Right kidney (tissue), 1 donor: ENCODE results near the gene CAPN2.

Experiments
- DNase-seq: peaks from one replicate; pipeline ENCODE4 v3.0.0-alpha.2; 2016

CAPN2 gene

DNA sequence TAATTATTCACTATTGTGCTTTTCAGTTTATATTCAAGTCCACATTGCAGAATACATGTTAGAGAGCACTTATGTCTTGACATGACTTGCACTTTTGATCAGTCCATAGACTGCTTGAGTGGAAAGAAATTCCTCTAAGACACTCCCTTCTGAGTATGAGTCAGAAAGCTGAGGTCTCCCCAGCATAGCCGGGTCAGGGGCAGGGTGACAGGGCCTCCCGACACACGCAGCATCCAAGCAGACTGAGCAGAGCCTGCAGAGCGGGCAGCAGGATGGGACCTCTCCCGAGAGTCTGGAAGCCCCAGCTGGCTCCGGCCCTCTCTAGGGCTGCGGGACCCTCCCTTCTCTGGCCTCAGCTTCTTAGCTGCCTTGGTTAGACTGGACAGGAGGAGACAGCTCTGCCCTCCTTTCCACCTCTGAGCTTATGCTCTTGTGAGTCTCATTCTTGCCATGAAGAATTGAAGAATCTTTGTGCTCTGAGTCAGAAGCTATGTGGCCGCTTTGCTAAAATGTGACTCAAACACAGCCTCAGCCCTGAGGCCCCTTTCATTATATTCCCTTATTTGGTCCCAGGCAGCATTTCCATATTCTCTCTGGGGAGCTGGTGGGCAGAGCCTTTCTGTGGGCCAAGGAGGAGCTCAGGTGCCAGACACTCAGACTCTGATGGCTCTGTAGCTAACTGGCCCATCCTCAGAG, 11.2 kb upstream of the CAPN2 start:
- DNase-seq: no peak

DNA sequence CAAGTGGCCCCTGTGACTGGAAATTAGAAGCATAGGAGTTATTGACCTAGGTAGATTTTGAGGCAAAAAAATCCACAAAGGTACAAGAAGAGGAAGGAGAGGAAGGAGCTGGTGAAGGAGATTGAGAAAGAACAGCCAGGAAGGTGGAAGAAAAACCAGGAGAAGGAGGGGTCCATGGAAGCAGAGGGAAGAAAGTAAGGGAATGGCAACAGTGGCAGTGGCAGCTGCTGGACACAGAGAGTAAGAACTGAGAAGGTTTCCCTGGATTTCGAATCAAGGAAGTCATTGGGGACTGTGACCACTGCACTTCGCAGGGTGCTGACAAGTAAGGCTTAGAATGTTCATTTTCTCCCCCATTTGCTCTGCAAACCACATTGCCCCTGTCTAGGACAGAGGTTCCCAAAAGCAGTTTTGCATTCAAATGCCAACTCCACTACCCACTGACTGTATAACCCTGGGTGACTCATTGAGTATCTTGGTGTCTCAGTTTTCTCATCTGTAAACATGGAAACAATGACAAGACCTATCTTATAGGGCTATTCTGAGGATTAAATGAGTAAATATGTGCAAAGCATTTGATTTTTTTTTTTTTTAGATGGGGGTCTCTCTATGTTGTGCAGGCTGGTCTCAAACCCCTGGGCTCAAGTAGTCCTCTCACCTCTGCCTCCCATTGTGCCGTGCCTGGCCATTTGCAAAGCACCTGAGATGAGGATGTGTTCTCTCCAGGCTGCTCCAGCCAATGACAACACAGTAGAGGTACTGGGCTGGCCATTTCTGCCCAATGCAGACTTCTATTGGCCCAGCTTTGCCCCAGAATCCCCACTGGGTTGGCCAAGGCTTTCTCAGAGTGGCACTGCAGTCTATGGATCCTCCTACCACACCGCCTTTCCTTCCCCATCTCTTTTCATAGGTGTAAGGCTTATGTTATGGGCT, 9.3 kb upstream of the CAPN2 start:
- no peak for DNase-seq

DNA sequence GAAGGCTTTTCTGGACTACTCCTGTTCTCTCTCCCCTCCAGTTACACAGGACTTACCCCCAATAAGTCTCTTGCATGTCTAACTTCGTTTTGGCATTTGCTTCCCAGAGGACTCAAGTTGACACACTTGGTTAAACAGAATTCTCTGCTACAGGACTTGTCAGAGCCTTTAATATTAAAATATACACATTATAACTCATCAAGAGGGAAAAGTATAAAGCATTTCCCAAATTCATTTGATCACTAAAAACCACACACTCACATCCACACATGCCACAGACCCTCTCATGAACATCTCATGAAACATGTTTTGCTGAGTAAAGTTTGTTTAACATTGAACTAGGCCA, 8.7 kb upstream of the CAPN2 start:
- DNase-seq: no peak

DNA sequence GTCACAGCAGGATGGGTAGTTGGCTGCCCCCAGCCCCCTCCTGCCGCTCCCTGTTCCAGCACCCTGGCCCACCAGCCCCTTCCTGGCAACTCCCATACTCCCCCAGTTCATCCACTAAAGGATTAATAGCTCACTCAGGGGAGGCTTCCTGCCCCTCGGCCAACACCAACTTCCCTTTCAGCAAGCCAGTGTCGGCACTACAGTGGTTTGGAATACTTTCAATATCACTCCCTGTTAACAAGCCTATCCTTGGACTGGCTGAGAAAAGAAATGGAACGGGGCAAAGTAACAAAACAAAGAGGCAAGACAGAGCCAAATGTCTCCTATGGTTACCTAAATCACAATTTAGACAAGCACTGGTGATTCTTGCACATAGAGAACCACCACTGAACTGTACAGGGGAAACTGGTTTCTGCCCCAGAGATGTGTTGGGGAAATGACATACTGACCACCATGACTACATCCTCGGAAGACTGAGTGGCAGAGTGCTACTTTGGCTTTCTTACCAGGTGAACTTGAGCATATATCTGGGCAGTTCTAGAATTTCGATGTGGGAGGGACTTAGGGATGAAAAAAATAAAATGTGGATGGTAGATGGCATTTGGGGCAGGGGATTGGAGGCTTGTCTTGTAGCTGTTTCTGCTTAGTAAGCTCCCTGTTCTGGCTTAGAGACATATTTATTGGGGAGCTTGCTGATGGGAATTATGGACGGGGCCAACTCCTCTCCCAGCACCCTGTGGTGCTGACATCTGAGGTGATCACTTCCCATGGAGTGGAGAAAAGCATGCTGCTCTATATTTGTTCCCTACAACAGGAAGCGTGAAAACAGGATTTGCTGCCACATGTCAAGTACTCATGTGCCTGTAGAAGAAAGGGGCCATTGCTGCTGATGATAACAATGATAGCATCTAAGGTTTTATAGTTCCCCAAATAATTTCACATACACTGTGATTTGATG, 7.1 kb upstream of the CAPN2 start:
- DNase-seq: no peak

DNA sequence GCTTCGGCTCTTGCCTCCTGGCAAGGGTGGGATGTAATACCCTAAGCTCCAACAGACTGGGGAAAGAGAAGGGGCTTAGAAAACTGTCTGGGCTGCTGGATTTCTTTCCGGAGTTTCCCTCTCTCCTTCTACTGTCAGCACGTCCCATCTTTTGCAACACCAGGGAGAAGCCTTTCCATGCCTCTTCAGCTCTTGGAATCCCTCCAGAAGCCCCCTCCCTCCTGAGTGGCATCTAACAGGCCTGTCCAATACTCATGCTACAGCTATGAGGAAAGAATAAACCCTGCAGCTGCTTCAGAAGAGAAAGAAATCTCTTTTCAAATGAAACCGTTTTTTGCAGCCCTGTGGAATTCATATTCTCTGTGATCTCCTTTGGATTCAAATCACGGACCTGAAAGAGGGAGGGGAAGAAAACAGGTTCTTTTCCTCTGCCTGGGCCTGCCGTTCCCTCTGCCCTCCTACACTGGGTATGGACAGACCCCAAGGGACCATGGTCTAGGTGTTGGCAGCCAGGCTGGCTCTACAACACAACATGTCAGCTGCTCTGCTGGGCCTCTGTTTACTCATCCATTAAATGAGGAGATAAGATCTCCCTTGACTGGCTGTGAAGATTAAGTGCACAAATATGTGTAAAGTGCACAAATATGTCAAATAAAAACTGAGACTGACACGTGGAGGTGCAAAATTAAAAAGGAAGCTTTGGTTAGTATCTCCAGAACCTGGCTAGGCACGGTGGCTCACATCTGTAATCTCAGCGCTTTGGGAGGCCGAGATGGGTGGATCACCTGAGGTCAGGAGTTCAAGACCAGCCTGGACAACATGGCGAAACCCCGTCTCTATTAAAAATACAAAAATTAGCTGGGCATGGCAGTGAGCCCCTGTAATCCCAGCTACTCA, 6.0 kb upstream of the CAPN2 start:
- DNase-seq: no peak

DNA sequence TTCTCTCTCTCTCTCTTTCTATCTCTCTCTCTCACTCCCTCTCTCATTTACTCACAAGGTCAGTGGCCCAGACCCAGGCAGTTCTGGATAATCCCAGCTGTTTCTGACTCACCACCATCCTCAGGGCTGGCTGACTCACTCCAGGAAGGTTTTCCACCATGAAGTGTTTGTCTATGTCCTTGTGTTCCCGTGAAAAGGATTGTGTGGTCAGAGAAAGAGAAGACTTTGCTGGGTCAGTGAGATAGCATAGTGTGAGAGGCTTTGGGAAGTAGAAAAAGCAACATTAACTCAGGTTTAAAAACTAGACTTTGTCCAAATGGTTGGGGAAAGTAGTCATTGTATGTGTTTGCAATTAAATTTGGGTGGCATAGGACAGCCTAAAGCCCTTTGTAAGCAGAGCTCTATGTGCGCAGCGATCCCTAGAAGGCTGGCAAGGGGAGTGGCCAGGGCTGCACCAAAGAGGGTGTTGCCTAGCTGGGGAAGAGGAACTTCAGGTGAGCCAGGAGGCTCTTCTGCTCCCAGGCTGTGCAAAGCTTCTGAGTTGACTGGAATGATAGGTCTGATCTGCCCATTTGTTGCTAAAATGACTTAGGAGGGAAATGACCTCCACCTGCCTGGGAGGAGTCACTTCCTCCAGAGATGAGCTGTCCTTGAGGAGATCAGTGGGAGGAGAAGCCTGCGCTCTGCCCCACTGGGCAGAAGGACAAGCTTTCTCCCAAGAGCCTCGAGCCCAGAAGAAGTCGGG, 4.9 kb upstream of the CAPN2 start:
- DNase-seq: no peak

DNA sequence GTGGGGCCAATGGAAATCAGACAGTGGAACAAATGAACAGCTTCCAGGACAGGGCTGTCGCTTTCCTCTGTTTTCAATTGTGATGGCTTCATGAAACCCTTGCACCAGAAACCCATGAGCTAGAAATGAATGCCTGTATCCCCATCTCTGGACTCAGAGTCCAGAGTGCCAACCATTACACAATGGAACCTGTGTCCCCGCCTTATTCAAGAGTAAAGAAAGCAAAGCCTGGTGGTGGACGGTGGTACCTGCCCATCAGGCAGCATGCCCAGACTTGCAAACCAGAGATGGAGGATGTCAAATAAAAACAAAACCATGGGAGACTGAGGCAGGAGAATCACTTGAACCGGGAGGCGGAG, 4.4 kb upstream of the CAPN2 start:
- no peak for DNase-seq

DNA sequence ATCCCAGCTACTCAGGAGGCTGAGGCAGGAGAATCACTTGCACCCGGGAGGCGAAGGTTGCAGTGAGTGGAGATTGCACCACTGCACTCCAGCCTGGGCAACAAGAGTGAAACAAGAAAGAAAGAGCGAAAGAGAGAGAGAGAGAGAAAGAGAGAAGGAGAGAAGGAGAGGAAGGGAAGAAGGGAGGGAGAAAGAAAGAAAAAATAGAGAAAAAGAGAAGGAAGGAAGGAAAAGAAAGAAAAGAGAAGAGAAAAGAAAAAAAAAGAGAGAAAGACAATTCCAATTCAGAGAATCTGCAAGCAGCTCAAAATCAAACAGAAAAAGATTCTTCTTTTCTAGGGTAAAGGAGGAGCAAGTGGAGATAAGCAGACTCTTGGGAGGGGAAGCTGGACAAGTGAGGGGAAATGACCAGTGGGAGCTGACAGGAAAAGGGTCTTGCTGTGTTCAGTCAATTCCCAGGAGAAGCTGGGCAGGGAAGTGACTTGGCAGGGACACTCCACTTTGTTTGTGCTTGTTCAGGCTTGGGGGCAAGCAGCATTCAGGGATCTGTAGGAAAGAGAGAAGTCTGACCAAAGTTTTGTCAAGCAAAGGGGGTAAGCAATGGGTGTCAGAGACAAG, 3.6 kb upstream of the CAPN2 start:
- no peak for DNase-seq

DNA sequence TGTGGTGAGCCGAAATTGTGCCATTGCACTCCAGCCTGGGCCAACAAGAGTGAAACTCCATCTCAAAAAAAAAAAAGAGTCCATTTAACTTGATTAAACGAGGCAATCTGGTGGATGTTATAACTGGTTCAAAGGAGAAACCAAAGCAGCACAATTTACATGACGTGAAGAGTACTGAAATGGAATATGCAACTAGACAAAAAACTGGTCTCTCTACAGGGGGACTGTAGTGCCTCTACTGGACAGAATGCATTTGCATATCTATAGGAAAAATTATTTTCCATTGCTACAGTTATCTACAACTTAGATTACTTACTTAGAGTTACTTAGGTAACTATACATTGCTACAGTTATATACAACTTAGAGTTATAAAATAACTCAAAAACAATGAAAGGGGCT, 2.7 kb upstream of the CAPN2 start:
- no peak for DNase-seq

DNA sequence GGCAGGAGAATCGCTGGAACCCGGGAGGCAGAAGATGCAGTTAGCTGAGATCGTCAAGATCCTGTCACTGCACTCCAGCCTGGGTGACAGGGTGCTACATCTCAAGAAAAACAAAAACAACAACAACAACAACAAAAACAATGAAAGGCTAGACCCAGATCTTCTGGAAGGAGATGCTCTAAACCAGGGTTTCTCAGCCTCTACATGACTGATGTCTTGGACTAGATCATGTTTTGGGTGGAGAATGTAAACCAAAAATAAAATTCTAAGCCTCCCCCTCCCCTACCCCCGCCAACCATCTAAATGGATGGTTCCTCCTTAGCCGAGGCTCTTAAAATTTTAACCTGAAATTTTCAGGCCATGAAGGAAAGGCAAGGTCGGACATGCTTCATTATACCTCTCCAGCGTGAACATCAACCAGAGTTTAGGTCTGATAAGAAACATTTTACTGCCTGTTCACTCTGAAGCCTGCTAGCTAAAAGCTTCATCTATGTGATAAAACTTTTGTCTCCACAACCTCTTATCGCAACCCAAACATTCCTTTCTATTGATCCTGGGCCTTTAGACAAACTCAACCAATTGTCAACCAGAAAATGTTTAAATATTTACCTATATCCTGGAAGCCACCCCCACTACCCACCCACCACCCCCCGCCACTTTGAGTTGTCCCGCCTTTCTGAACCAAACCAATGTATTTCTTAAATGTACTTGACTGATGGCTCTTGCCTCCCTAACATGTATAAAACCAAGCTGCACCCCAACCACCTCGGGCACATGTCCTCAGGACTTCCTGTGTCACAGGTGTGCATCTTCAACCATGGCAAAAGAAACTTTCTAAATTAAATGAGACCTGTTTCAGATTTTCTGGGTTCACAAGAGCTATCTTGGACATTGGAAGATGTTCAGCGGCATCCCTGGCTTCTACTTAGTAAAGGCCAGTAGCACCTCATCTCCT, 1.9 kb upstream of the CAPN2 start:
- no peak for DNase-seq

DNA sequence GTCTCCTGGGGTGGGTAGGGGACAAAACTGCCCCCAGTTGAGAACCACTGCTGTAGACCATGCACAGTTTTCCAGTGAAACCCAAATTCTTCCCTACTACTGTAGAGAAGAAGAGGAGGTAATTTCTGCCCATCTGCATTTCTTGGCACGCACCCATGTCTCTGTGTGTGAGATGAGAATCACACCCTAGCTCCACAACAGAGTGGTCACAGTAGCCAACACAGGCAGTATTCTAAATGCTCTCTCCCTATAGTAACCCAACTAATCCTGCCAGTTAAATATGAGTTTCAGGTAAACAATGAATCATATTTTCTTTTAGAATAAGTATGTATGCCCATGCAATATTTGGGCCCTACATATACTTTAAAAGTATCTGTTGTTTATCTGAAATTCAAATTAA, 1.2 kb upstream of the CAPN2 start:
- DNase-seq: no peak

DNA sequence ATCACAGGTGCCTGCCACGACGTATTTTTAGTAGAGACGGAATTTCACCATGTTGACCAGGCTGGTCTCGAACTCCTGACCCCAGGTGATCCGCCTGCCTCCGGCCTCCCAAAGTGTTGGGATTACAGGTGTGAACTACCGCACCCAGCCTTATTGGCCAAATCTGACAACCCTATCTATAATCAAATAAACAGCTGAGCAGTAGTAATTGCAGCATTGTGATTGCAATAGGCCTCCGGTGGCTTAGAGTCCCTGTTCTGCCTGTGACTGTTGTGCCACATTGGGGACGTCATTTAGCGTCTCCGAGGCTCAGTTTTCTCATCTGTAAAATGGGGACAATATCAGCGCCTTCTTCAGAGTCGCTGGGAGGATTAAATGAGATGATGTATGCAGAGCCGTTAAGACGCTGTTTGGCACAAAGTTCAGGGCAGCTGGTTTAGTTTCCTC, 569 bp upstream of the CAPN2 start:
- no peak for DNase-seq

DNA sequence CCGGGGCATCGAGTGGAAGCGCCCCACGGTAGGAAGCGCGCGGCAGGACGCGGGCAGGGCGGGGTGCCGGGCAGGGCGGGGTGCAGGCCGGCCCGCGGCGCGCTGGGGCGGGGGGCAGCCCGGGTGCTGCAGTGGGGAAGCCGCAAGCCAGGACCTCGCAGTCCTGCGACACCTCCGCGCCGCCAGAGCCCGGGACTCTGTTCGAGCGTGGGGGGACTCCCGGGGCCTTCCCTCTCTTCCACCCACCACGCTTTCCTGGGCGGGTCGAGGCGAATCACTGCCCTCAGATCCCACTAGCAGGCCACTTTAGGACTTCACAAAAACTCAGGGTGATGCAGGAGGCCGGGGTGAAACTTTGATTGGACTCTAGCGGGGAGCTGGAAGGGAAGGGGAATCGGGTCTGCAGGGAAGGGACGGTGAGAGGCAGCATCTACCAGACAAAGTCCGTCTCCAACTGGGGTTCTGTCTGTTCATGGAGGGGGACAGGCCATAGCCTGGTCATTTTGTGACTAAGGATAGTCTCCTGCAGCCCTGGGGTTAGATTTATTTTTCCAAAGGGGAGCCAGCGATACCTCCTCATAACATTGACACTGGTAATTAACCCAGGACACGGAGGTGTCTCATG, 623 bp downstream of the CAPN2 start:
- DNase-seq: peak; percentile 78

DNA sequence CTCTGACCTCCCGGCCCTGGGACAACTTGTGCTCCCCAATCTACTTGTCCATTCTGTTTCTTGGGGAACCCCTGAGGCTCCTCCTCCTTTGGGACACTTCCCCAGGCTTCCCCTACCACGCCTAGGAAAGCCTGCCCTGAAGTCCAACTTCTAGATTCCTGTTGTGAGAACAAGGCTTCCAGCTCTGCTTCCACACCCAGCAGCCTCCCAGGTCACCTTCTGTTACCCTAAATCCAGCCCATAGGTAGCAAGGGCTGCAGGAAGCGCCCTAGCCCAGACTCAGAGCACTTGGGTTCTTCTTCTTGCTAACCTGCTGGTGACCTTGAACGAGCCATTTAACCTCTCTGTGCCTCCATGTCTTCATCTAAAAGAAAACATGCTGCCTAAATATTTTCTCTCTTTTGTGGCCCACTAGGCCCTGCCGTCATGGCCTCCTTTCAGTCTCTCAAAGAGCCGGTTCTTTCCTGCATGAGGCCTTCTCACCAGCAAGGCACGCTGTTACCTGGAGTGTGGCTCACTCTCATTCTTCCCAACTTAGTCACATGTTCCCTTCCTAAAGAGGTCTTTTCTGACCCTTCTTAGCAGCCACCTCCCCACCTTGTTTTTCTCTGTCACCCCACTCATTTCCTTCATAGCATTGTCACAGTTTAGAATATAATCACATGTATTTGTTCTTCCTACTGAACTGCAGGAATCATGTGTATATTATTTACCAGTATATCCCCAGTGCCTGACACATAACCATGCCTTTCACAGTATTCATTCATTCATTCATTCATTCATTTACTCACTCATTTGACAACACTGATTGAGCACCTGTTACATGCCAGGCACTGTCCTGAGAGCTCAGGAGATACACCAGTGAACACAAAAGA, 1.4 kb downstream of the CAPN2 start:
- DNase-seq: no peak

DNA sequence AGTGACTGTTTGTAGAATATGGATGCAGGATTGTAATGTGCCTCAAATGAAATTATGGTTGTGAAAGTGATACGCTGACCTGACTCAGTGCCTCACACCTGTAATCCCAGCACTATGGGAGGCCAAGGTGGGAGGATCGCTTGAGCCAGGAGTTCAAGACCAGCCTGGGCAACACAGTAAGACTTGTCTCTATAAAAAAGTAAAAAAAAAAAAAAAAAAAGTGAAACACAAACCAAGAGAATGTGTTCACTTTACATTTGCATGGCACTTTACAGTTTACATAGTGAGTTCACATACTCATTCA, 2.0 kb downstream of the CAPN2 start:
- no peak for DNase-seq

DNA sequence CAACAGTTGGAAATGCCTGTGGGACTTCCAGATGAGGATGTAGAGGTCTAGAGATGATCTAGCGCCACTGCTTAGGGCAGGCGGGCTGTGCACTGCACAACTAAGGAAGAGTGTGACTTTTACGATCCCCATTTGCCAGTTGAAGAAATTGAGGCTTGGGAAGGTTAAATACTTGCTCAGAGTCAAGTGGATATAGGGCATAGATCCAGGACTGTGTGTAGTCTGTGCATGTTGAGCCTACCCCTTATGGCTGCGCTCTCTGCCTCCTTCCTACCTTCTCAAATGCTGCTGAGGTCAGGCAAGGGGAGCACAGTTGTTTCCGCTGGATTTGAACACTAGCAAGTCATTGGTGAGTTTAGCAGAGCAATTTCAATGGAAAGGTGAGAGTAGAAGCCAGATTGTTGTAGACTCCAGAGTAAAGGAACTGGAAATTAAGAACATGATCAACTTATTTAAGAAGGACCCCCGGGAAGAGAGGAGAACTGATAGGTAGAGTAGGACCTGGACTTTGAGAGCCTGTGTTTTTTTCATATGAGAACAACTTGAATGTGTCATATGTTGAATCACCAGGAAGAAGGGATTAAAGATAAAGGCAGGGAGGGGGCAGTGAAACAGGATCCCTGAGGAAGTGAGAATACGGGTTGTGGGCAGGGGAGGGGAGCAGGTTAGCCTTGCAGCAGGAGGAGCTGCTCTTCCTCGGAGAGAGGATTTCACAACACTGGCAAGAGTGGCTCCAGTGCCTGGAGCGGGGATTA, 2.7 kb downstream of the CAPN2 start:
- DNase-seq: no peak

DNA sequence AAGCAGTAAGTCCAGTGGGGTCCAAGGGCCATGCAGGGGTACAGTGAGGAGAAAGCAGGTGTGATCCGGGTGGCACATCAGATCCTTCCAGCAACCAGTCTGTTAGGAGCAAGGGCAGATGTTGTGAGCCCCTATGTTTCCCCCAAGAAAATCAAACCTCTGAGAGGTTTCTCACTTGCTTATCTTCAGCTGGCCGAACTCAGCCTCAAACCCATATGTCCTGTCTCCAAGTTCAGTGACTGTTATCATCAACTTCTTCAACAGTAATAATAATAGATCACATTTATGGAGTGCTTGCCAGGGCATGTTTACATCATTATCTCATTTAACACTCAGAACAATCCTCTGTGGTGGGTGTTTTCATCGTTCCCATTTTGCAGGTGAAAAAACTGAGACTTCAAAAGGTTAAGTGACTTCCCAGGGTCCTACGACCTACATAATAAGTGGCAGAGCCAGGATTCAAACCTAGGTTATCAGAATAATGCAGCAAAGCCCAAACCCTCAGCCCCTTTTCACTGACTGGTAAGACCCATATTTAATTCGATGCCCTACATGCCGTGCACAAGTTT, 3.3 kb downstream of the CAPN2 start:
- no peak for DNase-seq
